Daoy (cell line): ENCODE results near the gene ASXL2. TPM values are rescaled to one million over a fixed set of nuclear protein-coding genes. Genes with fewer than 3 reads are reported as not detected.
"Not testable (repeated sequence)": the region's sequence is repeated elsewhere in the genome, so short reads cannot be mapped to it uniquely, and the experiment has no call there.

Experiments used
- DNase-seq: peaks from one replicate; pipeline ENCODE4 v3.0.0-alpha.2; 2015; ENCODE audit warnings: low read depth
- total RNA-seq: library from RNA; depleted of rRNA; stranded (reverse); fragments of >200 nt; shearing (Covaris generic); gene quantifications from 2 replicates; pipeline ENCODE4 v1.2.3, GENCODE V29; 2014

Gene ASXL2
- total RNA-seq, 1 experiment from 2014 or later: 9.4 TPM

- DNase-seq: no peak
Measured at GRCh38 chr2:25738383-25739343, 139.6 kb downstream of the ASXL2 start.

GRCh38 chr2:25736899-25737515 is 141.3 kb downstream of the ASXL2 start:
- no peak for DNase-seq

- DNase-seq: no peak
Measured at GRCh38 chr2:25735835-25736234, 142.5 kb downstream of the ASXL2 start.

GRCh38 chr2:25728559-25728958 is 149.7 kb downstream of the ASXL2 start:
- DNase-seq: no peak

GRCh38 chr2:25726522-25726921 is 151.8 kb downstream of the ASXL2 start:
- DNase-seq: no peak

- no peak for DNase-seq
Measured at GRCh38 chr2:25725877-25726276, 152.4 kb downstream of the ASXL2 start.

- no peak for DNase-seq
Measured at GRCh38 chr2:25724756-25725155, 153.5 kb downstream of the ASXL2 start.

- DNase-seq: no peak
Measured at GRCh38 chr2:25722224-25722623, 156.1 kb downstream of the ASXL2 start.

GRCh38 chr2:25720575-25720974 is 157.7 kb downstream of the ASXL2 start:
- DNase-seq: no peak

- no peak for DNase-seq
Measured at GRCh38 chr2:25714740-25715139, 163.5 kb downstream of the ASXL2 start.

- DNase-seq: no peak
Measured at GRCh38 chr2:25712455-25712854, 165.8 kb downstream of the ASXL2 start.

- no peak for DNase-seq
Measured at GRCh38 chr2:25711675-25712354, 166.5 kb downstream of the ASXL2 start.

- no peak for DNase-seq
Measured at GRCh38 chr2:25710750-25711149, 167.5 kb downstream of the ASXL2 start.

- no peak for DNase-seq
Measured at GRCh38 chr2:25709349-25709748, 168.9 kb downstream of the ASXL2 start.

- no peak for DNase-seq
Measured at GRCh38 chr2:25707927-25708590, 170.2 kb downstream of the ASXL2 start.

- DNase-seq: not testable (repeated sequence)
Measured at GRCh38 chr2:25705575-25705974, 172.7 kb downstream of the ASXL2 start.

- DNase-seq: no peak
Measured at GRCh38 chr2:25701801-25702200, 176.5 kb downstream of the ASXL2 start.

- peak; percentile 60 for DNase-seq
Measured at GRCh38 chr2:25700221-25700660, 178.0 kb downstream of the ASXL2 start.

- DNase-seq: peak; percentile 14
Measured at GRCh38 chr2:25699216-25699615, 179.1 kb downstream of the ASXL2 start.

GRCh38 chr2:25698752-25699151 is 179.5 kb downstream of the ASXL2 start:
- peak; percentile 71 for DNase-seq

GRCh38 chr2:25697559-25698341 is 180.5 kb downstream of the ASXL2 start:
- DNase-seq: no peak
